Activated B cell treated with CpG ODN at 0.5 μM for 24 hours (primary cell): ENCODE data around the gene CYSLTR2. TPM values are rescaled to one million over a fixed set of nuclear protein-coding genes. Genes with fewer than 3 reads are reported as not detected.

Experiments used
- ATAC-seq: fragments of 200-7000 bp; cut with Tn5 transposase; one replicate; pipeline ENCODE4 v1.10.0; 2021; ENCODE audit warnings: low read depth, mild to moderate bottlenecking, moderate library complexity
- CTCF ChIA-PET: fragments of 350-600 bp; sonication (Branson Sonifier 250); formaldehyde crosslinking; loops from one replicate; lab custom pipeline; 2021; ENCODE audit warnings: antibody characterized with exemption; lab: Charles Lee
- POLR2A ChIA-PET: fragments of 350-600 bp; sonication (Branson Sonifier 250); formaldehyde crosslinking; loops from one replicate; lab custom pipeline; 2021; ENCODE audit warnings: antibody characterized with exemption; lab: Charles Lee
- DNase-seq: peaks from one replicate; pipeline ENCODE4 v3.0.0; 2022
- H3K27ac Mint-ChIP-seq: one replicate; pipeline ENCODE4 v1.8.0; 2020; ENCODE audit warnings: mixed read lengths
- H3K27me3 Mint-ChIP-seq: one replicate; pipeline ENCODE4 v1.8.0; 2021; ENCODE audit warnings: mixed read lengths
- H3K36me3 Mint-ChIP-seq: one replicate; pipeline ENCODE4 v1.8.0; 2021; ENCODE audit warnings: low read depth, mixed read lengths
- H3K4me1 Mint-ChIP-seq: one replicate; pipeline ENCODE4 v1.8.0; 2021; ENCODE audit warnings: mixed read lengths
- H3K4me3 Mint-ChIP-seq: one replicate; pipeline ENCODE4 v1.8.0; 2020; ENCODE audit warnings: mild to moderate bottlenecking, mixed read lengths
- H3K9me3 Mint-ChIP-seq: one replicate; pipeline ENCODE4 v1.8.0; 2020; ENCODE audit warnings: mixed read lengths
- CTCF ChIP-seq: fragments of 200-600 bp; IDR thresholded peaks from one replicate; pipeline ENCODE4 v1.8.0; 2022; ENCODE audit warnings: antibody characterized with exemption, mild to moderate bottlenecking
- intact Hi-C: fragments of 100-400 bp; cut with micrococcal nuclease; formaldehyde crosslinking; loops from one replicate; pipeline ENCODE4 v1.15.1; 2024
- total RNA-seq: library from RNA; stranded (reverse); gene quantifications from 2 replicates; pipeline ENCODE4 v1.2.3, GENCODE V29; 2022

Gene CYSLTR2
- total RNA-seq, 1 donor from 2014 or later = 0.11 TPM

- intact Hi-C loops = no loop called here
- Mint-ChIP-seq H3K4me1 (no peaks in the 10 kb centered on the region), H3K9me3 (no peaks in the 10 kb centered on the region), H3K36me3 (no peaks in the 10 kb centered on the region), H3K4me3 (no peak overlapping the region), H3K27ac (no peak overlapping the region), H3K27me3 (peaks cover 7% of the 10 kb centered on the region)
- ChIA-PET CTCF (no interaction called here), POLR2A (no interaction called here)
- no peak for DNase-seq
- ATAC-seq = no peak
- no peak for TF ChIP-seq CTCF
Observed at GRCh38 chr13:48680756-48681392, 27.1 kb downstream of the CYSLTR2 start.

- H3K27ac Mint-ChIP-seq = no peak overlapping the region
- no peak for ATAC-seq
- ChIA-PET POLR2A (no interaction called here), CTCF (no interaction called here)
- H3K4me3 Mint-ChIP-seq = no peak overlapping the region
- H3K4me1 Mint-ChIP-seq = no peaks in the 10 kb centered on the region
- DNase-seq = no peak
- intact Hi-C loops = no loop called here
- no peaks in the 10 kb centered on the region for H3K9me3 Mint-ChIP-seq
- H3K36me3 Mint-ChIP-seq = no peaks in the 10 kb centered on the region
- no peak for TF ChIP-seq CTCF
- peaks cover 9% of the 10 kb centered on the region for H3K27me3 Mint-ChIP-seq
Observed at GRCh38 chr13:48681905-48682304, 28.2 kb downstream of the CYSLTR2 start.

GRCh38 chr13:48682436-48682835, 28.7 kb downstream of the CYSLTR2 start:
- CTCF ChIA-PET = no interaction called here
- Mint-ChIP-seq H3K27ac (no peak overlapping the region), H3K4me3 (no peak overlapping the region), H3K27me3 (peaks cover 8% of the 10 kb centered on the region), H3K9me3 (no peaks in the 10 kb centered on the region), H3K4me1 (no peaks in the 10 kb centered on the region), H3K36me3 (no peaks in the 10 kb centered on the region)
- POLR2A ChIA-PET = no interaction called here
- ATAC-seq (no peak), DNase-seq (no peak)
- TF ChIP-seq CTCF = no peak
- intact Hi-C loops = no loop called here

- intact Hi-C loops = no loop called here
- peaks cover 8% of the 10 kb centered on the region for H3K27me3 Mint-ChIP-seq
- H3K27ac Mint-ChIP-seq = no peak overlapping the region
- ChIA-PET CTCF (no interaction called here), POLR2A (no interaction called here)
- no peak overlapping the region for H3K4me3 Mint-ChIP-seq
- no peaks in the 10 kb centered on the region for H3K36me3 Mint-ChIP-seq
- DNase-seq = no peak
- TF ChIP-seq CTCF = no peak
- peaks cover 4% of the 10 kb centered on the region for H3K9me3 Mint-ChIP-seq
- H3K4me1 Mint-ChIP-seq = no peaks in the 10 kb centered on the region
- ATAC-seq = no peak
Observed at GRCh38 chr13:48686636-48687210, 33.0 kb downstream of the CYSLTR2 start.

- ATAC-seq (no peak), DNase-seq (no peak)
- H3K4me1 Mint-ChIP-seq = no peaks in the 10 kb centered on the region
- H3K27ac Mint-ChIP-seq = no peak overlapping the region
- ChIA-PET CTCF (no interaction called here), POLR2A (no interaction called here)
- no peak overlapping the region for H3K4me3 Mint-ChIP-seq
- intact Hi-C loops = no loop called here
- no peaks in the 10 kb centered on the region for H3K36me3 Mint-ChIP-seq
- TF ChIP-seq CTCF = no peak
- peaks cover 8% of the 10 kb centered on the region for H3K27me3 Mint-ChIP-seq
- peaks cover 4% of the 10 kb centered on the region for H3K9me3 Mint-ChIP-seq
Observed at GRCh38 chr13:48687249-48687648, 33.5 kb downstream of the CYSLTR2 start.
